ENCODE results near the gene NF1. TPM values are rescaled to one million over a fixed set of nuclear protein-coding genes. Genes with fewer than 3 reads are reported as not detected.

The NF1 gene
- total and polyA plus RNA-seq, 2 of the 13 experiments (the other 11 are each of a cell fraction or from before 2014, with no cell fraction given) = 21.5 to 26.5 TPM

DNA sequence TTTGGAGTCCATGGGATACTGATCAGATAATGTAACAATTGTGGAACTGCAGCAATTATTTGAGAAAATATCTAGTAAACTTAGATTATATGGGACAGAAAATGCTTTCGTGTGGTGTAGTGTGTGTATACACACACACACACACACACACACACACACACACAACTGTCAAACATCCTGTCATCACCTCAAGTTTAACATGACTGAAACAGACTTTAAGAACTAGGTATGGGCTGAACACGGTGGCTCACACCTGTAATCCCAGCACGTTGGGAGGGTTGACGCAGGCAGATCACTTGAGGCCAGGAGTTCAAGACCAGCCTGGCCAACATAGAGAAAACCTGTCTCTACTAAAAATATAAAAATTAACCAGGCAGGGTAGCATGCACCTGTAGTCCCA is 227.2 kb downstream of the NF1 start:
- H3K36me3 ChIP-seq (replicated peaks in 1 of 2; ENCODE audit: control insufficient read depth in 1 of 2, insufficient read depth in 2 of 2, low read length in 2 of 2) = peaks cover 0 to 7% of the 10 kb centered on the region in 2 experiments; a peak in 3 of 5 replicates
- intact Hi-C loops (cut with micrococcal nuclease; ENCODE audit: unreplicated experiment) = no loop called here
- H3K9ac ChIP-seq (ENCODE audit: insufficient read depth, low read depth, low read length) = no peak overlapping the region
- POLR2A ChIA-PET = no interaction called here
- DNase-seq (ENCODE audit: low spot score) = no peak
- no peaks in the 10 kb centered on the region for H3K9me3 ChIP-seq (ENCODE audit: low read length)
- no TSS peak for BruUV-seq (replicated peaks)
- CTCF ChIA-PET (ENCODE audit: low intra/inter-chr PET ratio, low total read pairs) = no interaction called here
- H3K4me2 ChIP-seq (ENCODE audit: low read depth, low read length) = no peak overlapping the region
- H3K4me1 ChIP-seq (ENCODE audit: insufficient read depth, low read length) = no peaks in the 10 kb centered on the region
- H2AFZ ChIP-seq (ENCODE audit: low read length) = no peak overlapping the region
- no peak for FAIRE-seq
- no peak for TF ChIP-seq ZNF501 (CRISPR knock-in tag; IDR thresholded peaks at IDR 0.05)
- TF ChIP-seq, protein P1, sequence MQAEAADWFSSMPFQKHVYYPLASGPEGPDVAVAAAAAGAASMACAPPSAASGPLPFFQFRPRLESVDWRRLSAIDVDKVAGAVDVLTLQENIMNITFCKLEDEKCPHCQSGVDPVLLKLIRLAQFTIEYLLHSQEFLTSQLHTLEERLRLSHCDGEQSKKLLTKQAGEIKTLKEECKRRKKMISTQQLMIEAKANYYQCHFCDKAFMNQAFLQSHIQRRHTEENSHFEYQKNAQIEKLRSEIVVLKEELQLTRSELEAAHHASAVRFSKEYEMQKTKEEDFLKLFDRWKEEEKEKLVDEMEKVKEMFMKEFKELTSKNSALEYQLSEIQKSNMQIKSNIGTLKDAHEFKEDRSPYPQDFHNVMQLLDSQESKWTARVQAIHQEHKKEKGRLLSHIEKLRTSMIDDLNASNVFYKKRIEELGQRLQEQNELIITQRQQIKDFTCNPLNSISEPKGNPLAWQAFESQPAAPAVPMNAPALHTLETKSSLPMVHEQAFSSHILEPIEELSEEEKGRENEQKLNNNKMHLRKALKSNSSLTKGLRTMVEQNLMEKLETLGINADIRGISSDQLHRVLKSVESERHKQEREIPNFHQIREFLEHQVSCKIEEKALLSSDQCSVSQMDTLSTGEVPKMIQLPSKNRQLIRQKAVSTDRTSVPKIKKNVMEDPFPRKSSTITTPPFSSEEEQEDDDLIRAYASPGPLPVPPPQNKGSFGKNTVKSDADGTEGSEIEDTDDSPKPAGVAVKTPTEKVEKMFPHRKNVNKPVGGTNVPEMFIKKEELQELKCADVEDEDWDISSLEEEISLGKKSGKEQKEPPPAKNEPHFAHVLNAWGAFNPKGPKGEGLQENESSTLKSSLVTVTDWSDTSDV (CRISPR knock-in tag; IDR thresholded peaks at IDR 0.05) = no peak
- TF ChIP-seq KLF13 (CRISPR knock-in tag; IDR thresholded peaks at IDR 0.05) = no peak
- TF ChIP-seq ZBTB3 (CRISPR knock-in tag; IDR thresholded peaks at IDR 0.05; ENCODE audit: borderline replicate concordance, low read depth) = no peak
- no peak for TF ChIP-seq ZNF44 (CRISPR knock-in tag; IDR thresholded peaks at IDR 0.05)
- no peak for TF ChIP-seq ZNF616 (CRISPR knock-in tag; IDR thresholded peaks at IDR 0.05; ENCODE audit: low read depth)
- no peak for TF ChIP-seq PCBP2 (optimal IDR thresholded peaks at IDR 0.05; ENCODE audit: low read depth, low read length, poor library complexity, severe bottlenecking)
- no peak for TF ChIP-seq RFXAP (CRISPR knock-in tag; IDR thresholded peaks at IDR 0.05; ENCODE audit: borderline replicate concordance)
- TF ChIP-seq, protein P2, sequence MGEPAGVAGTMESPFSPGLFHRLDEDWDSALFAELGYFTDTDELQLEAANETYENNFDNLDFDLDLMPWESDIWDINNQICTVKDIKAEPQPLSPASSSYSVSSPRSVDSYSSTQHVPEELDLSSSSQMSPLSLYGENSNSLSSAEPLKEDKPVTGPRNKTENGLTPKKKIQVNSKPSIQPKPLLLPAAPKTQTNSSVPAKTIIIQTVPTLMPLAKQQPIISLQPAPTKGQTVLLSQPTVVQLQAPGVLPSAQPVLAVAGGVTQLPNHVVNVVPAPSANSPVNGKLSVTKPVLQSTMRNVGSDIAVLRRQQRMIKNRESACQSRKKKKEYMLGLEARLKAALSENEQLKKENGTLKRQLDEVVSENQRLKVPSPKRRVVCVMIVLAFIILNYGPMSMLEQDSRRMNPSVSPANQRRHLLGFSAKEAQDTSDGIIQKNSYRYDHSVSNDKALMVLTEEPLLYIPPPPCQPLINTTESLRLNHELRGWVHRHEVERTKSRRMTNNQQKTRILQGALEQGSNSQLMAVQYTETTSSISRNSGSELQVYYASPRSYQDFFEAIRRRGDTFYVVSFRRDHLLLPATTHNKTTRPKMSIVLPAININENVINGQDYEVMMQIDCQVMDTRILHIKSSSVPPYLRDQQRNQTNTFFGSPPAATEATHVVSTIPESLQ (CRISPR knock-in tag; conservative IDR thresholded peaks at IDR 0.05) = no peak
- TF ChIP-seq ARNTL (CRISPR knock-in tag; IDR thresholded peaks at IDR 0.05) = no peak
- TF ChIP-seq ZNF205 (CRISPR knock-in tag; IDR thresholded peaks at IDR 0.05) = no peak
- TF ChIP-seq, protein P3, sequence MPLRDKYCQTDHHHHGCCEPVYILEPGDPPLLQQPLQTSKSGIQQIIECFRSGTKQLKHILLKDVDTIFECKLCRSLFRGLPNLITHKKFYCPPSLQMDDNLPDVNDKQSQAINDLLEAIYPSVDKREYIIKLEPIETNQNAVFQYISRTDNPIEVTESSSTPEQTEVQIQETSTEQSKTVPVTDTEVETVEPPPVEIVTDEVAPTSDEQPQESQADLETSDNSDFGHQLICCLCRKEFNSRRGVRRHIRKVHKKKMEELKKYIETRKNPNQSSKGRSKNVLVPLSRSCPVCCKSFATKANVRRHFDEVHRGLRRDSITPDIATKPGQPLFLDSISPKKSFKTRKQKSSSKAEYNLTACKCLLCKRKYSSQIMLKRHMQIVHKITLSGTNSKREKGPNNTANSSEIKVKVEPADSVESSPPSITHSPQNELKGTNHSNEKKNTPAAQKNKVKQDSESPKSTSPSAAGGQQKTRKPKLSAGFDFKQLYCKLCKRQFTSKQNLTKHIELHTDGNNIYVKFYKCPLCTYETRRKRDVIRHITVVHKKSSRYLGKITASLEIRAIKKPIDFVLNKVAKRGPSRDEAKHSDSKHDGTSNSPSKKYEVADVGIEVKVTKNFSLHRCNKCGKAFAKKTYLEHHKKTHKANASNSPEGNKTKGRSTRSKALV (CRISPR knock-in tag; IDR thresholded peaks at IDR 0.05) = no peak
- TF ChIP-seq, protein P4, sequence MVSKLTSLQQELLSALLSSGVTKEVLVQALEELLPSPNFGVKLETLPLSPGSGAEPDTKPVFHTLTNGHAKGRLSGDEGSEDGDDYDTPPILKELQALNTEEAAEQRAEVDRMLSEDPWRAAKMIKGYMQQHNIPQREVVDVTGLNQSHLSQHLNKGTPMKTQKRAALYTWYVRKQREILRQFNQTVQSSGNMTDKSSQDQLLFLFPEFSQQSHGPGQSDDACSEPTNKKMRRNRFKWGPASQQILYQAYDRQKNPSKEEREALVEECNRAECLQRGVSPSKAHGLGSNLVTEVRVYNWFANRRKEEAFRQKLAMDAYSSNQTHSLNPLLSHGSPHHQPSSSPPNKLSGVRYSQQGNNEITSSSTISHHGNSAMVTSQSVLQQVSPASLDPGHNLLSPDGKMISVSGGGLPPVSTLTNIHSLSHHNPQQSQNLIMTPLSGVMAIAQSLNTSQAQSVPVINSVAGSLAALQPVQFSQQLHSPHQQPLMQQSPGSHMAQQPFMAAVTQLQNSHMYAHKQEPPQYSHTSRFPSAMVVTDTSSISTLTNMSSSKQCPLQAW (CRISPR knock-in tag; IDR thresholded peaks at IDR 0.05) = no peak
- TF ChIP-seq ZNF605 (CRISPR knock-in tag; IDR thresholded peaks at IDR 0.05) = no peak
- TF ChIP-seq, protein P5, sequence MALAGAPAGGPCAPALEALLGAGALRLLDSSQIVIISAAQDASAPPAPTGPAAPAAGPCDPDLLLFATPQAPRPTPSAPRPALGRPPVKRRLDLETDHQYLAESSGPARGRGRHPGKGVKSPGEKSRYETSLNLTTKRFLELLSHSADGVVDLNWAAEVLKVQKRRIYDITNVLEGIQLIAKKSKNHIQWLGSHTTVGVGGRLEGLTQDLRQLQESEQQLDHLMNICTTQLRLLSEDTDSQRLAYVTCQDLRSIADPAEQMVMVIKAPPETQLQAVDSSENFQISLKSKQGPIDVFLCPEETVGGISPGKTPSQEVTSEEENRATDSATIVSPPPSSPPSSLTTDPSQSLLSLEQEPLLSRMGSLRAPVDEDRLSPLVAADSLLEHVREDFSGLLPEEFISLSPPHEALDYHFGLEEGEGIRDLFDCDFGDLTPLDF (CRISPR knock-in tag; IDR thresholded peaks at IDR 0.05) = no peak
- H3K27me3 ChIP-seq (ENCODE audit: control insufficient read depth in 1 of 2, insufficient read depth in 2 of 2, low read length in 2 of 2) = no peaks in the 10 kb centered on the region
- no peaks in the 10 kb centered on the region for H4K20me1 ChIP-seq (ENCODE audit: insufficient read depth, low read length)
- WGBS (ENCODE audit: low lambda C conversion rate) = 98% methylated on average over 4 of the region's 4 CpGs
- no peak overlapping the region for H3K4me3 ChIP-seq (replicated peaks in 1 of 3; ENCODE audit: insufficient read depth in 1 of 3, low read depth in 2 of 3, low read length in 3 of 3)
- no peak overlapping the region for H3K27ac ChIP-seq (ENCODE audit: extremely low read length, insufficient read depth, low read length)
- no peaks in the 10 kb centered on the region for H3K79me2 ChIP-seq (ENCODE audit: insufficient read depth, low read length)
- no peak for ATAC-seq
- in situ Hi-C loops (cut with HindIII; ENCODE audit: extremely low pct_ligation_motif_present, low pct_unique_long_range_greater_than_20kb) = no loop called here
